Activated gamma-delta T cell treated with Interleukin-2 at 50 U/mL for 16 hours (primary cell): ENCODE results near the gene CNOT11.
"Not testable (repeated sequence)": the region's sequence is repeated elsewhere in the genome, so short reads cannot be mapped to it uniquely, and the experiment has no call there.

Source experiments
- DNase-seq: peaks from one replicate; pipeline ENCODE4 v3.0.0-alpha.2; 2020

CNOT11 gene

DNA sequence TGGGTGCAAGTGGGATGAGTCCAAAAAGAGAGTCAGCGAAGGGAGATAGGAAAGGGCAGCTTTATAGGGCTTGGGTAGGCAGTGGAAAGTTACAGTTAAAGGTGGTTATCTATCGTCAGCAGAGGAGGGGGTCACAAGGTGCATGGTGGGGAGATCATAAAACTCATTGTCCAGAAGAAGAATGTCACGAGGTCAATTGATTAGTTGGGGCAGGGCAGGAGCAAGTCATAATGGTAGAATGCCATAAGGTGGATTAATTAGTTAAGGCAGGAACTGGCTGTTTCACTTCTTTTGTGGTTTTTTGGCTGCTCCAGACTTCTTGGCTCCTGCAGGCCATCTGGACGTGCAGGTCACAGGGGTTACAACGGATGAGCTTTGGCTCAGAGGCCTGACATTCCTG lies 3.9 kb upstream of the CNOT11 start:
- DNase-seq: not testable (repeated sequence)

DNA sequence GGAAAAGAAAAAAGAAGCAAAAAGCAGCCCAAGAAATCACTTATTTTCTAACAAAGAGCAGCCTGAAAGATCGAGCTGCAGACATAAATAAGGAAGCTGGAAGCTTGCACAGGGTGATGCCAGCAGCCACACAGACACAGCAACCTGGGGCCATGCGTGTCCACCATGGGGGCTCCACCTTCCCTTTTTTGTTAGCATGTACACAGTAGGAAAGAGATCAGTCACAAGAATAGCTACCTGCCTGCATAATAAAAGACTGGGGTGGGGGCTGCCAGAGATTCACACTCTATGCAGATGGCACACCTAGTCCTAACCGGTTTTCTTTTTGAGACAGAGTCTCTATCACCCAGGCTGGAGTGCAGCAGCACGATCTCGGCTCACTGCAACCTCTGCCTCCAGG lies 2.9 kb upstream of the CNOT11 start:
- no peak for DNase-seq

GRCh38 chr2:101251246-101251781 lies 1.4 kb upstream of the CNOT11 start:
- not testable (repeated sequence) for DNase-seq

DNA sequence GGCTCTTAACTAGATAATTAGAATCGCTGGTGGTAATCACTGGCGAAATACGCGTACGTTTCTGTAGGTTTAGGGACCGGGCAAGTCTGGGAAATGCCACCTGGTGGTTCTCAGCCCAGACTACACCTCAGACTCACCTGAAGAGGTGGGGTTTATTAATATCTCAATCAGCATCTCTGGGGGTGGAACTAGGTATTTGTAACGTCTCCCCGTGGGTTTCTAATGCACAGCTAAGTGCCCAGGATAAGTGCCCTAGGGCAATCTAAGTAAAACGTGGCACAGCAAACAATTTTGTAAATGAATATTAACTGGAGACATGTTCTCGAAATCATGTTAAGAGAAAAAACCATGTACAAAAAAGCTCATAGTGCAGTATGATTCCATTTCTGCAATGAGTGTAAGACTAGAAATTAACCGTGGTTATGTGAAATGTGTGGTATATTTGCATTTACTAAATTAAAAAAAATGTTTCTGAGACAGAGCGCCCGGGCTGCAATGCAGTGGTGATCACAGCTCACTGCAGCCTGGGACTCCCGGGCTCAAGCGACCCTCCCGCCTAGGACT lies 760 bp upstream of the CNOT11 start:
- DNase-seq: peak; percentile 7

DNA sequence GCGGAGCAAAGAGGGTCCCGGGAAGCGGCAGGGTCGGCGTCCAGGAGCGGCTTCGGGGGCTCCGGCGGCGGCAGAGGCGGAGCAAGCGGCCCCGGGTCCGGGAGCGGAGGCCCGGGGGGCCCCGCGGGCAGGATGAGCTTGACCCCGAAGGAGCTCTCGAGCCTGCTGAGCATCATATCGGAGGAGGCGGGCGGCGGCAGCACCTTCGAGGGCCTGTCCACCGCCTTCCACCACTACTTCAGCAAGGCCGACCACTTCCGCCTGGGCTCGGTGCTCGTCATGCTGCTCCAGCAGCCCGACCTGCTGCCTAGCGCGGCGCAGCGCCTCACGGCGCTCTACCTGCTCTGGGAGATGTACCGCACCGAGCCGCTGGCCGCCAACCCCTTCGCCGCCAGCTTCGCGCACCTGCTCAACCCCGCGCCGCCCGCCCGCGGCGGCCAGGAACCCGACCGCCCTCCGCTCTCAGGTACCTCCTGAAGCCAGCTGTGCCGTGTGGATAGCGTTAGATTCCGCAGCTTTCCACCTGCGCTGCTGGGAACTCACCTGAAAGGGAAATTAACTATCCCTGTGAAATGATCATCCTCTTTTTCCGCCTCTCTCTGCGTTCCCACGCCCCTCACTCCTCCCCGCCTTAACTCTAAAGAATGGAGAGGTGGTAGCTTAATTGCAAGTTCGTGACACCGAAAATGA lies 472 bp downstream of the CNOT11 start:
- peak; percentile 77 for DNase-seq

- no peak for DNase-seq
Measured at GRCh38 chr2:101253703-101254450, 1.2 kb downstream of the CNOT11 start.

DNA sequence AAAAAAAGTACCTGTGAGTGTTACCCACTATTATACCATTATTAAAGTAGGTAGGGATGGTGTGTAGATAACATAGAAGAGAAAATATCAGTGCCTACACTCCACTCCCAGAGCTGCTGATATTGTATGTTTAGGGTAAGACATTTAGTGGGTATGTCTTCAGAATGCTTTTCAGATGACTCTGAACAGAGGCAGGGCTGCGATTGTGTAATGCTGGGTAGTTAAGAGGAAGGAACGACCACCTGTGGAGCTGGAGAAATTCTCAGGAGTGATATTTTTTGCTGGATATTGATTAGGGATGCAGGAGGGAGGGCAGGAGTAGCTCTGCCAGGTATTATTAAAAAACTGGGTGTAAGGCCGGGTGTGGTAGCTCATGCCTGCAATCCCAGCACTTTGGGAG lies 2.8 kb downstream of the CNOT11 start:
- DNase-seq: no peak

DNA sequence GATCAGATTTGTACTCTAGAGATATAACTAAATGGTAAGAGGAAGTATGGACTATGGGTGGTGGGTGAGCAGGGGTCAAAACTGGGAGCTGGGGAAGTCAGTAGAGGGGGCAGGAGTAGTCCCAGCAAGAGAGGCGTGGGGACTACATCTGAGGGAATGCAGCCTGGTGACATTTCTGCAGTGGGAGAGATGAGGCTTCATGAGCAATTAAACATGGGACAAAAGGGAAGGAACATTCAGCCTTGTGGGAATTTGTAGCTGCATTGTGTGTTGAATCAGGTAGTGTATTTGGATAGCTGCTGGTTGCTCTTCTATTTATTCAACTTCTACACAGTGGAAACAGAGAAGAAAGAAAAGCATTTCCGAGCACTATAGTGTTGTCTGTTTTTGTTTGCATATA lies 3.6 kb downstream of the CNOT11 start:
- no peak for DNase-seq

- DNase-seq: no peak
Measured at GRCh38 chr2:101258804-101259203, 6.1 kb downstream of the CNOT11 start.

DNA sequence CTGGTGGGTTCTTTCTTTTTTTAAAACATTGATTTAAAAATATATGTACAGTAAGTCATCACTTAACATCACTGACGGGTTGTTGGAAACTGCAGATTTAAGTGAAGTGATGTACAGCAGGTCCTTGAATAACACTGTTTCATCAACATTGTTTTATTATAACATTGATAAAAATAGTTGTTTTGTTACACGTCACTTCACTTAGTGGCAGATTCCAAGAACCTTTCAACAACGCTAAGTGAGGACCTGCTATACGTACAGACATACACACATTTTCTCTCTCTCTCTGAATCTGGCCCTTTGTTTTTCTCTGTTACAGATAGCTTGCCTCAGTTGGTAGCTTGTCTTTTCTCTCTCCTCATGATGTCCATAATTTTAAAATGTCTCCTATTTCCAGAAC lies 9.5 kb downstream of the CNOT11 start:
- no peak for DNase-seq

GRCh38 chr2:101263377-101263800 lies 10.7 kb downstream of the CNOT11 start:
- DNase-seq: no peak

DNA sequence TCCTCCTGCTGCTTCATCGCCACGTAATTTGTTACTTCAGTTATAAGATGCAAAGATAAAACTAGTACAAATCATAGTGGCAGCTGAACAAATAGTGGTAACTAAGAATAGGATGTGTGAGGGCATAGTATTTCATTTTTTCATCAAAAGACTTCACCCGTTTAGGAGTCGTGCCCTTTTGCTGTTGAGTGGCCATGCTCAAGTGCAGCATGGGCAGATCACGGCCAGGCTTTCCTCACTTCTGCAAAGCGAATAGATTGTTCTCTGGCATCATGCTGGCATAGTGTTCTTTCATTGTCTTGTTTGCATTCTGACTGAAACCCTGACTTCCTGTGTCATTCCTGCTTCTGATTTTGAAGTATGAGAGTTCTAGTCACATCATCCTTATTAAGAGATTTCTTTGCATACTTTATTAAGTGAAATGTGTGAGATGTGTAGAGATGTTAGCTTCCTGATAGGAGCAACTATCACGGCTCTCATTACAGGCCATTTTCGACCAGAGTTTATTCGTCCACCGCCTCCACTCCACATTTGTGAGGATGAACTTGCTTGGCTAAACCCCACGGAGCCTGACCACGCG lies 11.8 kb downstream of the CNOT11 start:
- no peak for DNase-seq

DNA sequence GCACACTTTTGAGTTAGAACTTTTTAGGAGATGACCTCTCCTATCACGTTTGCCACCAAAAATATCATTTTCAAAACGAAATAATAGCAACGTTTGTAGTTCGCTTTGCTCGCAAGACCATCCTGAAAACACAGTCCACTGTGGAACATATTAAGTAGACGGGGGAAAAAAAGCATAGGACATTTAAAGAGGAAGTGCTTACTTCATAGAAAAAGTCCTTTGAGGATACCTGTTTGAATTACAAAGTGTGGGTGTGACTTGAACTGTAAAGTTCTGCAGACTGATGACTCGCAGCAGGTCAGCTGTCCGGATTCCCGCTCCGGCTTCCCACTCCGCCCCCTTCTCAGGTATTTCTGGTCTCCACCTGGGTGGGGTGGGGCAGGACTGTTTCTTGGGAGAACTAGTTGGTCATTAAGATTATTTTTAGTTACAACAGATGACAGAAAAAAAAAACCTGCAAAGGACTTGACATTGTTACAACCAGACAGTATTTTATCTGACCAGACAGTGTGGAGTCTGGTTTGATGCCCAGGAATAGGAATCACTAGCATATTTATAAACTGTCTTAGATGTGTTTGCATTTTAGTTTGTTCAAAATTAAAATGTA lies 13.3 kb downstream of the CNOT11 start:
- DNase-seq: no peak

DNA sequence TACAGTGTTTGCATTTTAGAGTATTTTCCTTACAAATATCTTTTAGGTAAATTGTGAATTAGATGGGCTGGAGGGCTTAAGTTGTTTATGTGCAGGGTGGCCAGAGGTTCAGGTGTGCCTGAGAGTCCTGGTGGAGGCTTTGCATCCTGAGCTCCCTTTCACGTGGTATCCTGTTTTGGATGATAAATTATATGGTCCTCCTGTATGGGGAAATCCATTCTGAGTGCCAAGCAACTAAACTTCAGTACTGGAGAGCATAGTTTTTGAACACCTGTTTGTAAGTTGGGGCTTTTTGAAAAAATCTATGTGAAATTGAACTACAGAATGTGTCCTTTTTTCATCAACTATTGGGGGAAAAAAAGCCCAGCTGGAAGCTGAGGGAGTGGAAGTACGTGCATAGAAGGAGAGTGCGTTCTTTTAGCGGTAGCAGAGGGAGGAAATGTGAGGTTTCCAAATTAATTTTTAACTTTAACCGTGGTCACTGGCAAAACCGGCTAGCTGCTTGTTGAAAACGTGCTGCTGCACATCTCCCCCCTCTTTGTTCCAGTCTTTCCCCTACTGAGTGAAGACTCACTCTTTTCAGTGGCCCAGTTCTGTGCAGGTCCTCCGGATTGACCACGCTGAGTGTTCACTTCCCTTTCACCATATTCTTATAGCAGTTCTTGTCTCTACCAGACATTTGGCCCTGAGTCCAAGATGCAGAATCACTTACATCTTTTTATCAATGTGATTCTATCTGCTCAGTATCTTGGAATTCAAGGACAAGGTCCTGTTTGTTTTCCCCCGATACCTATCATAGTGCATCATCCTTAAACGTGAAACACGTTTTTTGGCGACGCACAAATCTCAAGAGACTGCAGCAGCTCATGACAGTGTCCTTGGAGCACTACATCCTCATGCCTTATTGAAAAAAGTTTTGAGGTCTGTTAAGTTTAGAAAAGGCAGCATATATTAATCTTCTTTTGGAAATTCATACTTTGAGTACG lies 15.3 kb downstream of the CNOT11 start:
- no peak for DNase-seq

- no peak for DNase-seq
Measured at GRCh38 chr2:101270700-101271259, 18.1 kb downstream of the CNOT11 start.

- no peak for DNase-seq
Measured at GRCh38 chr2:101272045-101272784, 19.5 kb downstream of the CNOT11 start.

DNA sequence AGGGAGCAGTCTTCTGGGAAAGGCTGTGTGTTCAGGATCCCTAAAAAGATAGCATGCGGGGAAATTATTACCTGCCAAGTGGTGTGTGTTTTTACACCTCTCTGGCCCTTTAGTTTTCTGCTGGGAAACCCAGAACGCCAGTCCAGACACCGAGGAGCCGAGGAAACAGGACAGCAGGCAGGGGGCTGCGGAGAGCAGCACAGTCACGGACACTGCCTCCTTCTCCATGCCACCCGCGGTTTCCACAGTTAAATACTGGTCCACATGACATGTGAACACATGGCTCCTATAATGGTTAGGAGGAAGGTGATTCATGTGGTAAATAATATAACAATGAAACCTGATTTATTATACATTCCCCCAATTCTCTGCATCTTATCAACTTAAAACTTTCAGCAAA lies 20.4 kb downstream of the CNOT11 start:
- no peak for DNase-seq

GRCh38 chr2:101274142-101274541 lies 21.5 kb downstream of the CNOT11 start:
- no peak for DNase-seq

- DNase-seq: no peak
Measured at GRCh38 chr2:101277111-101277510, 24.4 kb downstream of the CNOT11 start.

DNA sequence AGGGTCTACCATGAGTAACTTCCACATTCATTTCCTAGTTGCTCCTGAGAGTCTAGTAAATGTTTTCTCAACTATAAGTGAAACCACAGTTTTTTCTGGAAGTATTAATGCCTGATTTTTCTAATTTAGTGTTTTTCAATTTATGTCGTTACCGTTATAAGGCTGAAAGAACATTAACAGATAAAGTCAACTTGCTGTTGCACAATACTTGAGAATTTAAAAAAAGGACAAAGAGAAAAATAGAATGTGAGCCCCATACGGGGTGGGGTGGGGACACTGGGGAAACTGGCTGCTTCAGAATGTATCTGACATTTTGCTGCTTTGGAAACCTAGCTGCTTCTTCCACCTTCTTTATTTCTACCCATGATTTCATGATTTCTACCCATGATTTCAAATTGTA lies 26.2 kb downstream of the CNOT11 start:
- no peak for DNase-seq

GRCh38 chr2:101281482-101281881 lies 28.8 kb downstream of the CNOT11 start:
- DNase-seq: no peak
